HT1080 (cell line): Measurements from ENCODE around the gene ZNF429. TPM values are rescaled to one million over a fixed set of nuclear protein-coding genes. Genes with fewer than 3 reads are reported as not detected.
"Not testable (repeated sequence)": the region's sequence is repeated elsewhere in the genome, so short reads cannot be mapped to it uniquely, and the experiment has no call there.

ENCODE experiments used
- DNase-seq: peaks from one replicate; pipeline ENCODE4 v3.0.0-alpha.2; 2015; ENCODE audit warnings: low read depth
- total RNA-seq: library from RNA; depleted of rRNA; stranded (reverse); fragments of >200 nt; shearing (Covaris generic); gene quantifications from 2 replicates; pipeline ENCODE4 v1.2.3, GENCODE V29; 2014; rRNA removed

ZNF429 gene
- total RNA-seq, 1 experiment from 2014 or later, result not detected

GRCh38 chr19:21590867-21591266, 85.5 kb downstream of the ZNF429 start:
- DNase-seq, result no peak

- DNase-seq, result no peak
Measured at GRCh38 chr19:21593008-21593481, 87.6 kb downstream of the ZNF429 start.

GRCh38 chr19:21593502-21593901, 88.1 kb downstream of the ZNF429 start:
- DNase-seq, result no peak

DNA sequence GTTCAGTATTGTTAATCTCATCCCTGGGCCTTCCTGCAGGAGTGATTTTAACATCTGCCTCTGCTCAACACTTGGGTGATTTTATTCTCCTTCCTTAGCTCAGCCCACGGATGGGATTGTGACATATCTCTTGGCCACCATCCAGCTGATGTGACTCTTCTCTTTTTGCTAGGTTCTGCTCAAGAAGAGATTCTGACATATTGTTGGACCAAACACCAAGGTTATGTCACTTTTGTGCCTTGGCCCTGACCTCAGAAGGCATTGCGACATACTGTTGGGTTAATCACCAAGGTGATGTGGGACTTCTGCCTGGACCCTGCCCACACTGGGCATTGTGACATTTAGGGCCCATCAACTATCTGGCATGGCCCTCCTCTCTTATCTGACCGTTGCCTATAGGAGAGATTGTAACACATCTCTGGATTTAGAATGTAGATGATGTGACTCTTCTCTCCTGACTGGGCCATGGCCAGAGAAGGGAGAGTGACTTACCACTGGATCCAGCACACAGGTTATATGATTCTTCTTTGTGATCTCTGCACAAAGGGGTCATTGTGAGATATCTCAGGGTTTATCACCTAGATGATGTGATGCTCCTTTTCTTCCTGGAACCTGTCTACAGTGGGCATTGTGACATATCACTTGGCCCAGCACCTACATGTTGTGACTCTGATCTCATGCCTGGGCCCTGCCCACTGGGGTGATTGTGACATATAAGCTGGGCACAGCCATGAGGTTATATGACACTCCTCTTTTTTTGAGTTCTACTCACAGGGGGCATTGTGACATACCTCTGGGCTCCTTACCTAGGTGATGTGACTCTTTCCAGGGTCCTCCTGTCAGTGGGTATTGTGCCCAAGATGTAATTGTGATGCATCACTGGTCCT, 88.8 kb downstream of the ZNF429 start:
- no peak for DNase-seq

GRCh38 chr19:21595185-21595584, 89.8 kb downstream of the ZNF429 start:
- DNase-seq, result no peak

DNA sequence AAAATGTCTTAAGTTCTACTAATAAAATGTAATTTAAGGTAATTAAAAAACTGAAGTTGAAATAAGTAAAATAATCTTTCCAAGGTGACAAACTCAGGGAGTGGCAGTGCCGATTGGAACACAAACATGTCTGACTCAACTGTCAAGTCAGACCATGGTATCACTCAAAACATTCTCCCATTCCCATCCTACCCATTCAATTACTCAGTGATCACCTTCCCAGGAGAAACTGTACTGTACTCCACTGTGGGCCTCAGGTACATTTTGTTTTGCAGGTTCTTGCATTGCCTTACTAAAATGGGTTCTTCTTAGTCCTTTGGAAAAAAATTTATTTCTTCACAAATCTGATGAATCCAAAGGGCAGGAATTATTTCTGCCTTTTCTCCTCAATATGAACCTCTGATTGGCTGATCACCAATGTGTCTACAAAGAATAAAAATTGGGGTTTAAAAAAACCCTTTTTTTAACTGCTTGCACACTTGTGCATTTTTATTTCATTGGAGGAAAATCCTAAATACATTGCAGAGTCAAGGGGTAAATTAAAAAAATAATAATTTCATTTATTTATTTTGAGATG, 96.8 kb downstream of the ZNF429 start:
- DNase-seq, result no peak

- DNase-seq, result not testable (repeated sequence)
Measured at GRCh38 chr19:21602659-21603430, 97.4 kb downstream of the ZNF429 start.

- DNase-seq, result no peak
Measured at GRCh38 chr19:21603431-21604231, 98.2 kb downstream of the ZNF429 start.

DNA sequence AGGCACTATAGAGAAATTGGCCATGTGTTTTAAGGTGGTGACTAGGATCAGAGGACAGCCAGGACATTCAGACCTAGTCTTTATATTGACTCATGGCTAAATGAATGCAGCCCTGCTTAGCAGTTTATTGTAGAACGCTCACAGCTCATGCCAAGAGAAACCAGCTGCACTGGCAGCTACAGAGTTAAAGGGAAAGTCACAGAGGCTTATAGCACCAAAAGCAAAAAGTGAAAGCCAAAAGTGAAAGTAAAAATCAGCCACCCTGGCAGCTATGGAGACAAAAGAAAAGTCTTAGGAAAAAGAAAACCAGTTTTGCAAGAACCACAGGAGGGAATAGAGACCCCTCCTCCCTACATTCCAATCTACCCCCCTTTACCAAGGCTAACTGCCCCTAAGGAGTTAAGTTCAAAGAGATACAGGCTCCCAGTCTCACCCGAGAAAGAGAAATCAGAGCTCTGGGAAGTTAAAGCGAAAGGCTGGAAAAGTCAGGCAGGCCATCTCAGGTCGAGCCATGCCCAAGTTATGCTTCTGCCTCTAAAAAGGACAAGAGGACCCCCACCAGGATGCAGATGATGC, 99.0 kb downstream of the ZNF429 start:
- DNase-seq, result no peak

Other genes with a start within 250 kb of the ZNF429 start
- 2.7 and 4.5 TPM in 2 replicates for gene ZNF708, start 176.2 kb upstream of the ZNF429 start, total RNA-seq
- gene ZNF738, start 146.6 kb upstream of the ZNF429 start, total RNA-seq, result 5.2 and 6.5 TPM in 2 replicates
- gene ZNF493, start 108.5 kb upstream of the ZNF429 start, total RNA-seq, result 2.0 and 4.1 TPM in 2 replicates